ENCODE measurements around the gene ABHD12B. TPM values are rescaled to one million over a fixed set of nuclear protein-coding genes. Genes with fewer than 3 reads are reported as not detected.

ABHD12B gene
- total RNA-seq, 1 donor from 2014 or later, result not detected

DNA sequence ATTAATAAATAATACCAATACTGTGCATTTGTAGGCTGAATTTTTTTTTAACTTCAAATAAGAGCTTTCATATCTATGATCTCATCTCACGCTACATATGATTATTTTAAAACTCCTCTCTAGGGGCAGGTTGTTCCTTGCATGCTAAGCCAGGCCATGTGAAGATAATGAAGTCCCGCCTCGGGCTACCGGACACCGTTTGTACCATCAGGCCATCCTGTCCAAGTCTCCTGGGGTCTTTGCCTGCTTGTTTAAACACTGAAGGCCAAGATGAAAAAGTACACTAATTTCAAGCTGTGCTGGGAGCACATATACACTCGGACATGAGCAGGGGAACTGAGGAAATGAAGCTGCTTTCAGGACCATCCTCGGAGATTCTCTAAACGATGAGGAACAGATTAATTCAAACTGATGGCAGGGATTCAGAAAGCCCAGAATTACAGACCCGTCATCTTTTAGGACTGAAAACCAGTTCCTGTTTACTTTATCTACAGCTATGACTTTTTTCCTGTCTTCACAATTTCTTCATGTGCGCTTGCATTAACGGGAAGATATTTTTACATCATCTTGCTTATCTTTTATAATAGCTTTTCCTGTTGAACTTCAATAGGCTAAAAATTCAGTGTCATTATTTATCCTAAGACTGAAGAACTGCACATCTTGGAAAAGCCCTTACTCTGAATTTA lies 6.3 kb upstream of the ABHD12B start:
- Histone ChIP-seq H3K36me3 (ENCODE audit: insufficient read depth, low read length) (no peaks in the 10 kb centered on the region), H3K79me2 (ENCODE audit: insufficient read depth, low read length) (no peaks in the 10 kb centered on the region), H3K4me1 (ENCODE audit: insufficient read depth, low read length) (no peaks in the 10 kb centered on the region), H3K9me3 (ENCODE audit: insufficient read depth, low read depth, low read length) (no peaks in the 10 kb centered on the region), H3K27me3 (ENCODE audit: insufficient read depth, low read length) (peaks cover 12% of the 10 kb centered on the region), H3K27ac (ENCODE audit: low read depth, low read length) (no peak overlapping the region), H3K4me3 (ENCODE audit: insufficient read depth, low read depth, low read length) (no peak overlapping the region), H2AFZ (ENCODE audit: low read depth, low read length) (peak overlapping the region; percentile 36), H3K9ac (ENCODE audit: low read length) (no peak overlapping the region), H3K4me2 (ENCODE audit: low read length) (no peak overlapping the region), H4K20me1 (ENCODE audit: insufficient read depth, low read length) (no peaks in the 10 kb centered on the region)
- no peak overlapping the region for H3K27ac Mint-ChIP-seq (ENCODE audit: unreplicated experiment)
- H3K9me3 Mint-ChIP-seq (ENCODE audit: unreplicated experiment), result no peaks in the 10 kb centered on the region
- H3K4me1 Mint-ChIP-seq (ENCODE audit: low read depth, unreplicated experiment), result peaks cover 7% of the 10 kb centered on the region
- DNase-seq (ENCODE audit: low read depth), result no peak
- FAIRE-seq, result no peak
- TF ChIP-seq, protein P1, sequence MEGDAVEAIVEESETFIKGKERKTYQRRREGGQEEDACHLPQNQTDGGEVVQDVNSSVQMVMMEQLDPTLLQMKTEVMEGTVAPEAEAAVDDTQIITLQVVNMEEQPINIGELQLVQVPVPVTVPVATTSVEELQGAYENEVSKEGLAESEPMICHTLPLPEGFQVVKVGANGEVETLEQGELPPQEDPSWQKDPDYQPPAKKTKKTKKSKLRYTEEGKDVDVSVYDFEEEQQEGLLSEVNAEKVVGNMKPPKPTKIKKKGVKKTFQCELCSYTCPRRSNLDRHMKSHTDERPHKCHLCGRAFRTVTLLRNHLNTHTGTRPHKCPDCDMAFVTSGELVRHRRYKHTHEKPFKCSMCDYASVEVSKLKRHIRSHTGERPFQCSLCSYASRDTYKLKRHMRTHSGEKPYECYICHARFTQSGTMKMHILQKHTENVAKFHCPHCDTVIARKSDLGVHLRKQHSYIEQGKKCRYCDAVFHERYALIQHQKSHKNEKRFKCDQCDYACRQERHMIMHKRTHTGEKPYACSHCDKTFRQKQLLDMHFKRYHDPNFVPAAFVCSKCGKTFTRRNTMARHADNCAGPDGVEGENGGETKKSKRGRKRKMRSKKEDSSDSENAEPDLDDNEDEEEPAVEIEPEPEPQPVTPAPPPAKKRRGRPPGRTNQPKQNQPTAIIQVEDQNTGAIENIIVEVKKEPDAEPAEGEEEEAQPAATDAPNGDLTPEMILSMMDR (IDR thresholded peaks at IDR 0.05; ENCODE audit: insufficient read depth, low read depth, low read length), result no peak
- no peak for TF ChIP-seq EZH2 (IDR thresholded peaks at IDR 0.05; ENCODE audit: insufficient read depth, low read length)
- H3K4me3 Mint-ChIP-seq (ENCODE audit: unreplicated experiment), result no peak overlapping the region
- no peaks in the 10 kb centered on the region for H3K36me3 Mint-ChIP-seq (ENCODE audit: low read depth, unreplicated experiment)
- peaks cover 19% of the 10 kb centered on the region for H3K27me3 Mint-ChIP-seq (ENCODE audit: low read depth, unreplicated experiment)

DNA sequence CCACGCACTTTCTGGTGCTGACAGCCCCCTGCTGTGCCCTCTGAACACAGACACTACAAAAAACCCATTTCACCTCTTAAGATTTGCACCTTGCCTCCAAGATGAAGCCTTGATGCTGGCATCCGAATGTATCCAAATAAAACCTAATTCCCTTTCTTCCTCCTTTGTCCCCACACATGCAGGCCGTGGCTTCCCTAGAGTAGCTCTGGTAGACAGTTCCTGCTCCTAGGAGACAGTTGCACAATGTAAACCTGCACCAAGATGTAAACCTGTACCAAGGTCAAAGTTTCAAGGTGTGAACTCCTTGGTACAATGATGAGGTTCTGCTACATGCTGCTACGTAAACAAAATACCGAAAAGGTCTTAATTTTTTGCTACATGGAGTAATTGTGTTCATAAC lies 625 bp upstream of the ABHD12B start:
- TF ChIP-seq, protein P1 (IDR thresholded peaks at IDR 0.05; ENCODE audit: insufficient read depth, low read depth, low read length), result no peak
- TF ChIP-seq EZH2 (IDR thresholded peaks at IDR 0.05; ENCODE audit: insufficient read depth, low read length), result no peak
- H3K27ac ChIP-seq (ENCODE audit: low read depth, low read length), result no peak overlapping the region
- H3K9ac ChIP-seq (ENCODE audit: low read length), result no peak overlapping the region
- DNase-seq (ENCODE audit: low read depth), result no peak
- H3K4me1 ChIP-seq (ENCODE audit: insufficient read depth, low read length), result no peaks in the 10 kb centered on the region
- no peaks in the 10 kb centered on the region for H4K20me1 ChIP-seq (ENCODE audit: insufficient read depth, low read length)
- Mint-ChIP-seq H3K4me1 (ENCODE audit: low read depth, unreplicated experiment) (peaks cover 9% of the 10 kb centered on the region), H3K36me3 (ENCODE audit: low read depth, unreplicated experiment) (no peaks in the 10 kb centered on the region), H3K27me3 (ENCODE audit: low read depth, unreplicated experiment) (peaks cover 48% of the 10 kb centered on the region), H3K9me3 (ENCODE audit: unreplicated experiment) (peaks cover 2% of the 10 kb centered on the region), H3K4me3 (ENCODE audit: unreplicated experiment) (no peak overlapping the region), H3K27ac (ENCODE audit: unreplicated experiment) (no peak overlapping the region)
- H3K4me2 ChIP-seq (ENCODE audit: low read length), result peak overlapping the region; percentile 70
- H2AFZ ChIP-seq (ENCODE audit: low read depth, low read length), result no peak overlapping the region
- no peak for FAIRE-seq
- no peak overlapping the region for H3K4me3 ChIP-seq (ENCODE audit: insufficient read depth, low read depth, low read length)
- H3K9me3 ChIP-seq (ENCODE audit: insufficient read depth, low read depth, low read length), result no peaks in the 10 kb centered on the region
- peaks cover 48% of the 10 kb centered on the region for H3K27me3 ChIP-seq (ENCODE audit: insufficient read depth, low read length)
- H3K79me2 ChIP-seq (ENCODE audit: insufficient read depth, low read length), result no peaks in the 10 kb centered on the region
- no peaks in the 10 kb centered on the region for H3K36me3 ChIP-seq (ENCODE audit: insufficient read depth, low read length)

DNA sequence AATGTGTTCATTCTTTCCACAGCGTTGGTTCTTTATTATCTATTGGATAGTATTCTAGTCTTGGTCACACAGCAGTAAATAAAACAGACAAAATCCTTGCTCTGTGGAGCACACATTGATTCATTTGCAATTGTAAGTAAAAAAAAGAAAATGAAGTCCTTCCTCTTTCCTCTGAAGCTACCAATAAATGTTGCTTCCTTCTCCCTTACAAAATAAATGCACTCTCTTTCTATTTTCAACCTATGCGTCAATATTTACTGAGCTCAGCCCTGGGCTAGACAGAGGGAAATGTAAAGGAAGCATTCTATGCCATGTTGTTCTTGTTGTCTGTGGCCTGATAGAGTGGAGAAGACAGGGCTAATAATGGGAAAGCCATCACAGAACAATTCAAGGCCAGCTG lies 2.9 kb downstream of the ABHD12B start:
- no peaks in the 10 kb centered on the region for H4K20me1 ChIP-seq (ENCODE audit: insufficient read depth, low read length)
- Mint-ChIP-seq H3K27me3 (ENCODE audit: low read depth, unreplicated experiment) (peaks cover 57% of the 10 kb centered on the region), H3K9me3 (ENCODE audit: unreplicated experiment) (peaks cover 4% of the 10 kb centered on the region), H3K27ac (ENCODE audit: unreplicated experiment) (no peak overlapping the region), H3K4me1 (ENCODE audit: low read depth, unreplicated experiment) (peaks cover 9% of the 10 kb centered on the region), H3K36me3 (ENCODE audit: low read depth, unreplicated experiment) (peaks cover 2% of the 10 kb centered on the region), H3K4me3 (ENCODE audit: unreplicated experiment) (no peak overlapping the region)
- H3K27ac ChIP-seq (ENCODE audit: low read depth, low read length), result no peak overlapping the region
- no peak overlapping the region for H3K4me3 ChIP-seq (ENCODE audit: insufficient read depth, low read depth, low read length)
- no peak for FAIRE-seq
- no peak overlapping the region for H3K9ac ChIP-seq (ENCODE audit: low read length)
- peaks cover 4% of the 10 kb centered on the region for H3K9me3 ChIP-seq (ENCODE audit: insufficient read depth, low read depth, low read length)
- DNase-seq (ENCODE audit: low read depth), result no peak
- no peak overlapping the region for H3K4me2 ChIP-seq (ENCODE audit: low read length)
- peaks cover 70% of the 10 kb centered on the region for H3K27me3 ChIP-seq (ENCODE audit: insufficient read depth, low read length)
- no peaks in the 10 kb centered on the region for H3K4me1 ChIP-seq (ENCODE audit: insufficient read depth, low read length)
- H3K79me2 ChIP-seq (ENCODE audit: insufficient read depth, low read length), result no peaks in the 10 kb centered on the region
- TF ChIP-seq, protein P1 (IDR thresholded peaks at IDR 0.05; ENCODE audit: insufficient read depth, low read depth, low read length), result no peak
- no peak for TF ChIP-seq EZH2 (IDR thresholded peaks at IDR 0.05; ENCODE audit: insufficient read depth, low read length)
- no peak overlapping the region for H2AFZ ChIP-seq (ENCODE audit: low read depth, low read length)
- no peaks in the 10 kb centered on the region for H3K36me3 ChIP-seq (ENCODE audit: insufficient read depth, low read length)
